Left ventricle myocardium inferior (tissue), 1 donor: ENCODE results near the gene GPRIN1. TPM values are rescaled to one million over a fixed set of nuclear protein-coding genes. Genes with fewer than 3 reads are reported as not detected.
A peak's percentile ranks its signal among the peaks of the same experiment; 100 is the strongest.

Source experiments
- DNase-seq: peaks from one replicate; pipeline ENCODE4 v3.0.0-alpha.2; 2020
- H3K27ac ChIP-seq: fragments of 200-600 bp; replicated peaks from 2 replicates; pipeline ENCODE4 v1.8.0; 2021
- H3K27me3 ChIP-seq: fragments of 200-600 bp; 2 replicates; pipeline ENCODE4 v1.8.0; 2021; ENCODE audit warnings: low read depth
- H3K36me3 ChIP-seq: fragments of 200-600 bp; 2 replicates; pipeline ENCODE4 v1.8.0; 2021
- H3K4me1 ChIP-seq: fragments of 200-600 bp; 2 replicates; pipeline ENCODE4 v1.8.0; 2021
- H3K4me3 ChIP-seq: fragments of 200-600 bp; 2 replicates; pipeline ENCODE4 v1.8.0; 2021; ENCODE audit warnings: mild to moderate bottlenecking, moderate library complexity
- H3K9me3 ChIP-seq: fragments of 200-600 bp; replicated peaks from 2 replicates; pipeline ENCODE4 v1.8.0; 2021
- CTCF ChIP-seq: fragments of 200-600 bp; IDR thresholded peaks from 2 replicates; pipeline ENCODE4 v1.8.0; 2021; ENCODE audit warnings: antibody characterized with exemption, mild to moderate bottlenecking, borderline replicate concordance
- intact Hi-C: fragments of 100-400 bp; cut with micrococcal nuclease; formaldehyde crosslinking; loops from one replicate; pipeline ENCODE4 v1.11.0; 2022
- total RNA-seq: library from RNA; stranded (reverse); fragmentation: NEBNext Ultra II Directional; extraction: Animal tissue kit (Norgen Biotek cat#: 25700); gene quantifications from one replicate; pipeline ENCODE4 v1.2.1, GENCODE V29; 2021
- donor health status: DM: no; HTN: yes; CAD: no; lungs with severe emphysema.

GPRIN1 gene
- total RNA-seq, 1 donor from 2014 or later = 0.58 TPM

GRCh38 chr5:176578391-176578808 is 31.6 kb downstream of the GPRIN1 start:
- peaks cover 29% of the 10 kb centered on the region for H3K27me3 ChIP-seq
- TF ChIP-seq CTCF = peak; percentile 55
- intact Hi-C loops = no loop called here
- no peak overlapping the region for H3K4me3 ChIP-seq
- no peaks in the 10 kb centered on the region for H3K4me1 ChIP-seq
- no peaks in the 10 kb centered on the region for H3K9me3 ChIP-seq
- no peak overlapping the region for H3K27ac ChIP-seq
- H3K36me3 ChIP-seq = no peaks in the 10 kb centered on the region
- DNase-seq = peak; percentile 23

- Histone ChIP-seq H3K9me3 (no peaks in the 10 kb centered on the region), H3K36me3 (no peaks in the 10 kb centered on the region), H3K27ac (no peak overlapping the region), H3K4me1 (no peaks in the 10 kb centered on the region), H3K27me3 (peaks cover 33% of the 10 kb centered on the region), H3K4me3 (no peak overlapping the region)
- intact Hi-C loops = no loop called here
- DNase-seq = no peak
- no peak for TF ChIP-seq CTCF
Measured at GRCh38 chr5:176577312-176578176, 32.4 kb downstream of the GPRIN1 start.

GRCh38 chr5:176575488-176576422 is 34.2 kb downstream of the GPRIN1 start:
- H3K4me3 ChIP-seq = no peak overlapping the region
- H3K9me3 ChIP-seq = no peaks in the 10 kb centered on the region
- no peaks in the 10 kb centered on the region for H3K4me1 ChIP-seq
- TF ChIP-seq CTCF = no peak
- peaks cover 51% of the 10 kb centered on the region for H3K27me3 ChIP-seq
- no peak for DNase-seq
- H3K36me3 ChIP-seq = no peaks in the 10 kb centered on the region
- no peak overlapping the region for H3K27ac ChIP-seq
- intact Hi-C loops = no loop called here

GRCh38 chr5:176575066-176575465 is 34.9 kb downstream of the GPRIN1 start:
- intact Hi-C loops = no loop called here
- no peak overlapping the region for H3K4me3 ChIP-seq
- H3K27ac ChIP-seq = no peak overlapping the region
- H3K36me3 ChIP-seq = no peaks in the 10 kb centered on the region
- peaks cover 58% of the 10 kb centered on the region for H3K27me3 ChIP-seq
- no peaks in the 10 kb centered on the region for H3K9me3 ChIP-seq
- DNase-seq = no peak
- no peak for TF ChIP-seq CTCF
- H3K4me1 ChIP-seq = no peaks in the 10 kb centered on the region

- Histone ChIP-seq H3K27me3 (peaks cover 65% of the 10 kb centered on the region), H3K27ac (no peak overlapping the region), H3K4me3 (no peak overlapping the region), H3K4me1 (no peaks in the 10 kb centered on the region), H3K36me3 (no peaks in the 10 kb centered on the region), H3K9me3 (no peaks in the 10 kb centered on the region)
- peak; percentile 15 for TF ChIP-seq CTCF
- no peak for DNase-seq
- intact Hi-C loops = no loop called here
Measured at GRCh38 chr5:176574297-176574591, 35.7 kb downstream of the GPRIN1 start.
